ENCODE data around the gene SERPINA12.

Gene SERPINA12

DNA sequence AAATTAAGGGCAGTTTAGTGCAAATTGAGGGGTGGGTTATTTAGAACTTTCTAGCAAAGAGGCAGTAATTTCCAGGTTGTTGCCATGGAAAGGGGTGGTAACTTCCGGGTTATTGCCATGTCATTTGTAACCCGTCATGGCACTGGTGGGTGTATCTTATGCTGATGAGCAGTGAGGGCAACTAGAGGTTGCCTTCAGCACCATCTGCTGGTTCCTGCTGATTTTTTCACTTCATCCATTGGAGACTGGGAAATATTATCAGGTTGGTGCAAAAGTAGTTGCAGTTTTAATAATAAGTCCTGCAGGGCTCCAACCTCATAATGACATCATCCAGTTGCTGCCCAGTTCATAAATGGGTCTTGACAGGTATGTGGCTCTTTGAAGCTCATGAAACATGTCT, 27.6 kb upstream of the SERPINA12 start:
- H3K4me3 ChIP-seq (replicated peaks in 1 of 2; ENCODE audit: low read depth in 2 of 2, low read length in 2 of 2), result no peak overlapping the region
- TF ChIP-seq, protein P1, sequence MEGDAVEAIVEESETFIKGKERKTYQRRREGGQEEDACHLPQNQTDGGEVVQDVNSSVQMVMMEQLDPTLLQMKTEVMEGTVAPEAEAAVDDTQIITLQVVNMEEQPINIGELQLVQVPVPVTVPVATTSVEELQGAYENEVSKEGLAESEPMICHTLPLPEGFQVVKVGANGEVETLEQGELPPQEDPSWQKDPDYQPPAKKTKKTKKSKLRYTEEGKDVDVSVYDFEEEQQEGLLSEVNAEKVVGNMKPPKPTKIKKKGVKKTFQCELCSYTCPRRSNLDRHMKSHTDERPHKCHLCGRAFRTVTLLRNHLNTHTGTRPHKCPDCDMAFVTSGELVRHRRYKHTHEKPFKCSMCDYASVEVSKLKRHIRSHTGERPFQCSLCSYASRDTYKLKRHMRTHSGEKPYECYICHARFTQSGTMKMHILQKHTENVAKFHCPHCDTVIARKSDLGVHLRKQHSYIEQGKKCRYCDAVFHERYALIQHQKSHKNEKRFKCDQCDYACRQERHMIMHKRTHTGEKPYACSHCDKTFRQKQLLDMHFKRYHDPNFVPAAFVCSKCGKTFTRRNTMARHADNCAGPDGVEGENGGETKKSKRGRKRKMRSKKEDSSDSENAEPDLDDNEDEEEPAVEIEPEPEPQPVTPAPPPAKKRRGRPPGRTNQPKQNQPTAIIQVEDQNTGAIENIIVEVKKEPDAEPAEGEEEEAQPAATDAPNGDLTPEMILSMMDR (IDR thresholded peaks at IDR 0.05; ENCODE audit: low read depth, low read length), result no peak
- peak; percentile 12 to 51 for DNase-seq (ENCODE audit: low read depth in 2 of 2)

DNA sequence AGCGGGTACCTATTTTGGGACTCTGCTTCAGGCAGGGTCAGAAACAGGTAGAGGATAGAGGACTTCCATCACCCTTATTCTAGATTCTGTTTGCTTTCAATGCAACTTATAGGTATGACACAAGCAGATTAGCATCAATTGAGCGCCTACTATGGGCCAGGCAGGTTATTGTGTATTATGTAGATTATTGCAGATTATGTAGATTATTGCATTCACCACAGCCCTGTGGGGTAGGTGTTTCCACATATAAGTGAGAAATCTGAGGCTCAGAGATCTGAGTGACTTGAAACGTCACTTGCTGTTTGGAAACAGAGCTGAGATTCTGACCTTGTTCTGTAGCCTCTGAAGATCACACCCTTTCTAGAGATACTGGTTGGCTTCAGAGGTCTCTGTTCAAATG, 26.2 kb upstream of the SERPINA12 start:
- no peak overlapping the region for H3K4me3 ChIP-seq (replicated peaks in 1 of 2; ENCODE audit: low read depth in 2 of 2, low read length in 2 of 2)
- no peak for DNase-seq (ENCODE audit: low read depth in 2 of 2)
- TF ChIP-seq, protein P1 (IDR thresholded peaks at IDR 0.05; ENCODE audit: low read depth, low read length), result no peak

DNA sequence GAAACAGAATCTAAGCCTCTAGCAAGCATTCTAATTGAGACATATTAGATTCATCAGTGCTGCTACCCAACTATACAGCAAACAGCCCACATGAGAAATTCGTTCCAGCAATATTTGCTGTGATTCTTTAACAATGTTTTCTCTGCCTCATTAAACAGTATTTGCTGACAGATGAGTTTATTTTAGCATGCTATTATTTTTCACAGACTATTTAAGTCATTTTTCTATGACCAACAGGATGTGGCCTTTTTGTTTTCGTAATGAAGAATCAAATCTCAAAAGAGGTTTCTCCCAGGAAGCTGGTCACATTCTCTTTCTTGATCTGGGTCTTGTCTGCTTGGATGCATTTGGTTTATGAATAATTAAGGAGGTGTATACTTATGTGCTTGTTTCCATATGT, 23.2 kb upstream of the SERPINA12 start:
- H3K4me3 ChIP-seq (replicated peaks in 1 of 2; ENCODE audit: low read depth in 2 of 2, low read length in 2 of 2), result no peak overlapping the region
- peak in 1 of 2 donors; percentile 75 for DNase-seq (ENCODE audit: low read depth in 2 of 2)
- TF ChIP-seq, protein P1 (IDR thresholded peaks at IDR 0.05; ENCODE audit: low read depth, low read length), result no peak

GRCh38 chr14:94531187-94531586, 21.9 kb upstream of the SERPINA12 start:
- DNase-seq (ENCODE audit: low read depth in 2 of 2), result no peak
- no peak overlapping the region for H3K4me3 ChIP-seq (replicated peaks in 1 of 2; ENCODE audit: low read depth in 2 of 2, low read length in 2 of 2)
- TF ChIP-seq, protein P1 (IDR thresholded peaks at IDR 0.05; ENCODE audit: low read depth, low read length), result no peak

DNA sequence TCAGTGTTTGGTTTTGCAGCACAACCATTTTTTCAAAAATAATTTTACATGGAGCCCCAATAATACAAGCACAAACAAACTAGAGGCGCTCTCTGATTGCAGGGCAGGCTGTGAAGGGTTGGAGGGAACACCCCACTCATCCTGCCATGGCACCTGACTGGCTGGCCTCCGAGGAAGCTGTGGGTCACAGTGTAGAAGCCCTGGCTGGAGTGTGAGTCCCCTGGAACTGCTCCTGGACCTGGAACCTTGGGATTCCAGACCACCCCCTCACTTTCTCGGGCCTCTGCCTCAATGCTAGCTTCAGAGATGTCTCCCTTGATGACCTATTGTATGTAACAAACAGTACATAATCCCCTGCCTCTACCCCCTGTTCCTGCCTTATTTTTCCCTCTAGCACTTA, 14.8 kb upstream of the SERPINA12 start:
- TF ChIP-seq, protein P1 (IDR thresholded peaks at IDR 0.05; ENCODE audit: low read depth, low read length), result no peak
- no peak overlapping the region for H3K4me3 ChIP-seq (replicated peaks in 1 of 2; ENCODE audit: low read depth in 2 of 2, low read length in 2 of 2)
- no peak for DNase-seq (ENCODE audit: low read depth in 2 of 2)

- TF ChIP-seq, protein P1 (IDR thresholded peaks at IDR 0.05; ENCODE audit: low read depth, low read length), result no peak
- no peak for DNase-seq (ENCODE audit: low read depth in 2 of 2)
- H3K4me3 ChIP-seq (replicated peaks in 1 of 2; ENCODE audit: low read depth in 2 of 2, low read length in 2 of 2), result no peak overlapping the region
Observed at GRCh38 chr14:94523265-94523664, 14.0 kb upstream of the SERPINA12 start.

DNA sequence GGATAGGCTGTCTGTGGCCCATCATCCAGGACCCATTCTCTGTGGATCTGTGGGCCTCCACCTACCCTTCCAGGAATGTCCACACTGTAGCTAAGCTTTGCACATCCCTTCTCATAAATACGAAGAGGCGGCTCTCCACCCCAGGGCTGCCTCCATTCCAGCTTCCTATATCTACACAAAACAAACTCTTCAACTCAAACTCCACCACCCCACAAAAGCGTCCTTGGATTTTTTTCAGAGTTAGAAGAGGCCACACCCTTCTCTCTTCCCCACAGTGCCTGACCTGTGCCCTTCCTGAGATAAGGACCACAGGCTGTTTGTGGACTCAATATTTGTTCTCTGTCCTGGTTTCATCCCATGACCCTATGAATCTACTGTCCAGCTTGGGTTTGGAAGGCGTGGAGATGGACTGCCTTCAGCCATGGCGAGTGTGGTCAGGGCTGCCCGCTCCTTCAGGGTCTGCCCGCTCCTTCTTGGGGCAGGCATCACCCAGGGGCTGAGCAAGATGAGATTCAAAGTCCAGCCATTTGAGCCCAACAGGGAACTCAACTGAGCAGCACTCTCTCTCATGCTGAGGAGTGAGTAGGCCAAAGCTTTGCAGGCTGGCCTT, 13.0 kb upstream of the SERPINA12 start:
- no peak for DNase-seq (ENCODE audit: low read depth in 2 of 2)
- TF ChIP-seq, protein P1 (IDR thresholded peaks at IDR 0.05; ENCODE audit: low read depth, low read length), result no peak
- H3K4me3 ChIP-seq (replicated peaks in 1 of 2; ENCODE audit: low read depth in 2 of 2, low read length in 2 of 2), result no peak overlapping the region
